NOMO-1 treated with dmso at 0.1 percent for 144 hours (cell line): Measurements from ENCODE around the gene ASCL1.

Source experiments
- DNase-seq: peaks from one replicate; lab custom pipeline; 2025; ENCODE audit not compliant: unreplicated experiment; lab: John Stamatoyannopoulos, UW

The ASCL1 gene

GRCh38 chr12:102957339-102958050 lies at the start of gene ASCL1:
Gene ASCL1, plus strand, starts transcription at chr12:102957674. Its CDS starts 571 bp downstream, at chr12:102958245.
- no peak for DNase-seq

- DNase-seq, result no peak
These were observed 49.6 kb upstream of the ASCL1 start for GRCh38 chr12:102907918-102908317.

GRCh38 chr12:102910137-102910536 lies 47.3 kb upstream of the ASCL1 start:
- no peak for DNase-seq

- no peak for DNase-seq
These were observed 46.7 kb upstream of the ASCL1 start for GRCh38 chr12:102910792-102911191.

GRCh38 chr12:102911320-102911719 lies 46.2 kb upstream of the ASCL1 start:
- no peak for DNase-seq

GRCh38 chr12:102912258-102912657 lies 45.2 kb upstream of the ASCL1 start:
- no peak for DNase-seq

- no peak for DNase-seq
These were observed 43.8 kb upstream of the ASCL1 start for GRCh38 chr12:102913453-102914226.

GRCh38 chr12:102916252-102917025 lies 41.0 kb upstream of the ASCL1 start:
- DNase-seq, result no peak

- DNase-seq, result no peak
These were observed 40.3 kb upstream of the ASCL1 start, which contains the start of gene PAH for GRCh38 chr12:102917026-102917787. Gene PAH, minus strand, starts transcription at chr12:102917244. Its CDS starts 114 bp downstream, at chr12:102917130.

GRCh38 chr12:102918840-102919239 lies 38.6 kb upstream of the ASCL1 start:
- DNase-seq, result no peak

GRCh38 chr12:102920271-102920670 lies 37.2 kb upstream of the ASCL1 start:
- DNase-seq, result no peak

GRCh38 chr12:102921240-102921639 lies 36.2 kb upstream of the ASCL1 start:
- DNase-seq, result no peak

GRCh38 chr12:102927220-102927619 lies 30.3 kb upstream of the ASCL1 start:
- DNase-seq, result no peak

- DNase-seq, result no peak
These were observed 24.3 kb upstream of the ASCL1 start for GRCh38 chr12:102933168-102933567.

GRCh38 chr12:102939059-102939458 lies 18.4 kb upstream of the ASCL1 start:
- DNase-seq, result no peak

- no peak for DNase-seq
These were observed 17.7 kb upstream of the ASCL1 start for GRCh38 chr12:102939670-102940222.

GRCh38 chr12:102946042-102946441 lies 11.4 kb upstream of the ASCL1 start:
- no peak for DNase-seq

- DNase-seq, result no peak
These were observed 8.5 kb upstream of the ASCL1 start for GRCh38 chr12:102948941-102949352.

GRCh38 chr12:102950107-102950949 lies 7.1 kb upstream of the ASCL1 start:
- no peak for DNase-seq
